HG03520 (cell line): ENCODE results near the gene TFAP2E.

Experiments
- ATAC-seq: cut with Tn5 transposase; IDR thresholded peaks from one replicate; pipeline ENCODE4 v1.9.1; 2021; ENCODE audit warnings: mild to moderate bottlenecking, moderate library complexity; ENCODE audit not compliant: unreplicated experiment

TFAP2E gene

GRCh38 chr1:35592991-35593769, 20.1 kb downstream of the TFAP2E start:
- ATAC-seq = no peak

- no peak for ATAC-seq
Measured at GRCh38 chr1:35594005-35594760, 21.1 kb downstream of the TFAP2E start.

- no peak for ATAC-seq
Measured at GRCh38 chr1:35595684-35596083, 22.6 kb downstream of the TFAP2E start.

GRCh38 chr1:35597870-35598269, 24.8 kb downstream of the TFAP2E start:
- ATAC-seq = no peak

GRCh38 chr1:35598895-35599294, 25.8 kb downstream of the TFAP2E start:
- ATAC-seq = no peak

GRCh38 chr1:35599411-35599810, 26.3 kb downstream of the TFAP2E start:
- ATAC-seq = no peak

- no peak for ATAC-seq
Measured at GRCh38 chr1:35600593-35600992, 27.5 kb downstream of the TFAP2E start.

- ATAC-seq = no peak
Measured at GRCh38 chr1:35603468-35603867, 30.4 kb downstream of the TFAP2E start.

GRCh38 chr1:35603941-35604340, 30.8 kb downstream of the TFAP2E start:
- ATAC-seq = no peak

GRCh38 chr1:35605071-35605866, 32.2 kb downstream of the TFAP2E start:
- ATAC-seq = no peak

GRCh38 chr1:35605867-35606182, 32.7 kb downstream of the TFAP2E start:
- no peak for ATAC-seq

GRCh38 chr1:35611655-35612054, 38.5 kb downstream of the TFAP2E start:
- ATAC-seq = no peak

GRCh38 chr1:35615440-35615839, 42.3 kb downstream of the TFAP2E start:
- ATAC-seq = no peak

GRCh38 chr1:35619237-35620121, 46.4 kb downstream of the TFAP2E start:
- no peak for ATAC-seq

- no peak for ATAC-seq
Measured at GRCh38 chr1:35622510-35623178, 49.5 kb downstream of the TFAP2E start.

- no peak for ATAC-seq
Measured at GRCh38 chr1:35623832-35624231, 50.7 kb downstream of the TFAP2E start.

GRCh38 chr1:35629051-35629450, 55.9 kb downstream of the TFAP2E start:
- ATAC-seq = no peak

GRCh38 chr1:35631396-35631795, 58.3 kb downstream of the TFAP2E start:
- no peak for ATAC-seq

- no peak for ATAC-seq
Measured at GRCh38 chr1:35633547-35633946, 60.4 kb downstream of the TFAP2E start.

- ATAC-seq = no peak
Measured at GRCh38 chr1:35637401-35637809, 64.3 kb downstream of the TFAP2E start.
